Glutamatergic neuron (in vitro differentiated cells): ENCODE data around the gene ABCC10. TPM values are rescaled to one million over a fixed set of nuclear protein-coding genes. Genes with fewer than 3 reads are reported as not detected.
"Not testable (repeated sequence)": the region's sequence is repeated elsewhere in the genome, so short reads cannot be mapped to it uniquely, and the experiment has no call there.

Experiments
- DNase-seq: peaks from one replicate; pipeline ENCODE4 v3.0.0; 2022
- H3K27ac Mint-ChIP-seq: one replicate; pipeline ENCODE4 v1.8.0; 2020; ENCODE audit warnings: mild to moderate bottlenecking, mixed read lengths, inconsistent platforms; ENCODE audit not compliant: unreplicated experiment
- H3K27me3 Mint-ChIP-seq: one replicate; pipeline ENCODE4 v1.8.0; 2020; ENCODE audit warnings: mild to moderate bottlenecking, moderate library complexity, mixed read lengths, inconsistent platforms; ENCODE audit not compliant: unreplicated experiment
- H3K36me3 Mint-ChIP-seq: one replicate; pipeline ENCODE4 v1.8.0; 2020; ENCODE audit warnings: mild to moderate bottlenecking, mixed read lengths, inconsistent platforms; ENCODE audit not compliant: unreplicated experiment
- H3K4me1 Mint-ChIP-seq: one replicate; pipeline ENCODE4 v1.8.0; 2020; ENCODE audit warnings: mild to moderate bottlenecking, low read depth, mixed read lengths, inconsistent platforms; ENCODE audit not compliant: unreplicated experiment
- H3K4me3 Mint-ChIP-seq: one replicate; pipeline ENCODE4 v1.8.0; 2020; ENCODE audit warnings: mild to moderate bottlenecking, mixed read lengths, inconsistent platforms; ENCODE audit not compliant: unreplicated experiment
- H3K9me3 Mint-ChIP-seq: one replicate; pipeline ENCODE4 v1.8.0; 2020; ENCODE audit warnings: mild to moderate bottlenecking, moderate library complexity, mixed read lengths, inconsistent platforms; ENCODE audit not compliant: unreplicated experiment
- total RNA-seq: library from RNA; stranded (reverse); fragmentation: NEBNext Ultra II Directional; extraction: Animal tissue kit (Norgen Biotek cat#: 25700); gene quantifications from one replicate; pipeline ENCODE4 v1.2.1, GENCODE V29; 2021; ENCODE audit not compliant: unreplicated experiment
- TF ChIP-seq, protein P1 (sequence below): fragments of 200-600 bp; sonication (generic); IDR thresholded peaks from one replicate; pipeline ENCODE4 v1.5.0; 2021; ENCODE audit not compliant: partially characterized antibody, unreplicated experiment

The ABCC10 gene
- total RNA-seq, 1 donor from 2014 or later, result 94.8 TPM

- DNase-seq, result no peak
- Mint-ChIP-seq H3K27ac (no peak overlapping the region), H3K4me1 (no peaks in the 10 kb centered on the region), H3K36me3 (peaks cover 4% of the 10 kb centered on the region), H3K27me3 (peaks cover 1% of the 10 kb centered on the region), H3K9me3 (no peaks in the 10 kb centered on the region), H3K4me3 (no peak overlapping the region)
- TF ChIP-seq, protein P1, sequence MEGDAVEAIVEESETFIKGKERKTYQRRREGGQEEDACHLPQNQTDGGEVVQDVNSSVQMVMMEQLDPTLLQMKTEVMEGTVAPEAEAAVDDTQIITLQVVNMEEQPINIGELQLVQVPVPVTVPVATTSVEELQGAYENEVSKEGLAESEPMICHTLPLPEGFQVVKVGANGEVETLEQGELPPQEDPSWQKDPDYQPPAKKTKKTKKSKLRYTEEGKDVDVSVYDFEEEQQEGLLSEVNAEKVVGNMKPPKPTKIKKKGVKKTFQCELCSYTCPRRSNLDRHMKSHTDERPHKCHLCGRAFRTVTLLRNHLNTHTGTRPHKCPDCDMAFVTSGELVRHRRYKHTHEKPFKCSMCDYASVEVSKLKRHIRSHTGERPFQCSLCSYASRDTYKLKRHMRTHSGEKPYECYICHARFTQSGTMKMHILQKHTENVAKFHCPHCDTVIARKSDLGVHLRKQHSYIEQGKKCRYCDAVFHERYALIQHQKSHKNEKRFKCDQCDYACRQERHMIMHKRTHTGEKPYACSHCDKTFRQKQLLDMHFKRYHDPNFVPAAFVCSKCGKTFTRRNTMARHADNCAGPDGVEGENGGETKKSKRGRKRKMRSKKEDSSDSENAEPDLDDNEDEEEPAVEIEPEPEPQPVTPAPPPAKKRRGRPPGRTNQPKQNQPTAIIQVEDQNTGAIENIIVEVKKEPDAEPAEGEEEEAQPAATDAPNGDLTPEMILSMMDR, result no peak
Observed at GRCh38 chr6:43413002-43413401, 14.3 kb upstream of the ABCC10 start.

- H3K36me3 Mint-ChIP-seq, H3K4me1 Mint-ChIP-seq, H3K9me3 Mint-ChIP-seq, H3K27ac Mint-ChIP-seq, H3K4me3 Mint-ChIP-seq, H3K27me3 Mint-ChIP-seq, DNase-seq: not testable (repeated sequence)
Observed at GRCh38 chr6:43415275-43415674, 12.1 kb upstream of the ABCC10 start.

DNA sequence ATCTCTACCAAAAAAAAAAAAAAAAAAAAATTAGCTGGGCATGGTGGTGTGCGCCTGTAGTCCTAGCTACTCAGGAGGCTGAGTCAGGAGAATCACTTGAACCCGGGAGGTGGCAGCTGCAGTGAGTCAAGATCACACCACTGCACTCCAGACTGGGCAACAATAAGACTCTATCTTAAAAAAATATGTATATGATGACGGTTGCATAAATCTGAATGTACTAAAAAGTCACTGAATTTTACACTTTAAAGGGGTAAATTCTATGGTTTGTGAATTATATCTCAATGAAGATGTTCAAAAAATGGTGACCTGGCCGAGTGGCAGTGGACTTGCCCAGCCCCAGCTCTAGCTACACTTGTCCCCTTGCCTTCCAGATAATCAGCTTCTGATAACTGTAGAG is 10.4 kb upstream of the ABCC10 start:
- Mint-ChIP-seq H3K36me3 (peaks cover 8% of the 10 kb centered on the region), H3K4me3 (no peak overlapping the region), H3K9me3 (peaks cover 3% of the 10 kb centered on the region), H3K27ac (no peak overlapping the region), H3K4me1 (no peaks in the 10 kb centered on the region), H3K27me3 (peaks cover 2% of the 10 kb centered on the region)
- DNase-seq, result no peak
- TF ChIP-seq, protein P1, result no peak

GRCh38 chr6:43420012-43420709 is 7.2 kb upstream of the ABCC10 start:
- no peak for DNase-seq
- Mint-ChIP-seq H3K27ac (no peak overlapping the region), H3K9me3 (peaks cover 5% of the 10 kb centered on the region), H3K36me3 (peaks cover 8% of the 10 kb centered on the region), H3K4me3 (no peak overlapping the region), H3K27me3 (peaks cover 2% of the 10 kb centered on the region), H3K4me1 (no peaks in the 10 kb centered on the region)
- TF ChIP-seq, protein P1, result no peak

DNA sequence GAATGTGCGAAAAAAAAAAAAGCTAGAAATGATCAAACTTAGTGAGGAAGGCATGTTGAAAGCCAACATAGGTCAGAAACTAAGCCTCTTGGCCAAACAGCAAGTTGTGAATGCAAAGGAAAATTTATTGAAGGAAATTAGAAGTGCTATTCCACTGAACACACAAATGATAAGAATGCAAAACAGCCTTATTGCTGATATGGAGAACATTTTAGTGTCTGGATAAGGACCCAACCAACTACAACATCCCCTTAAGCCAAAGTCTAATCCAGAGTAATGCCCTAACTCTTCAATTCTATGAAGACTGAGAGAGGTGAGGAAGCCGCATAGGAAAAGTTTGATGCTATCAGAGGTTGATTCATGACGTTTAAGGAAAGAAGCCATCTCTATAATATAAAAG is 5.5 kb upstream of the ABCC10 start:
- Mint-ChIP-seq H3K27me3 (peaks cover 5% of the 10 kb centered on the region), H3K36me3 (peaks cover 4% of the 10 kb centered on the region), H3K4me3 (no peak overlapping the region), H3K9me3 (peaks cover 5% of the 10 kb centered on the region), H3K27ac (no peak overlapping the region), H3K4me1 (no peaks in the 10 kb centered on the region)
- DNase-seq, result no peak
- TF ChIP-seq, protein P1, result no peak

- not testable (repeated sequence) for H3K36me3 Mint-ChIP-seq, H3K27me3 Mint-ChIP-seq, H3K4me1 Mint-ChIP-seq, H3K27ac Mint-ChIP-seq, DNase-seq, H3K4me3 Mint-ChIP-seq
- H3K9me3 Mint-ChIP-seq, result peaks cover 12% of the 10 kb centered on the region
Observed at GRCh38 chr6:43425083-43425482, 2.3 kb upstream of the ABCC10 start.
